DND-41 (cell line): ENCODE results near the gene SCRN1.

Source experiments
- ATAC-seq: fragments of 200-7000 bp; cut with Tn5 transposase; 3 replicates; pipeline ENCODE4 v1.9.1; 2021; ENCODE audit warnings: low read depth; ENCODE audit not compliant: insufficient read depth
- DNase-seq: peaks from one replicate; pipeline ENCODE4 v3.0.0-alpha.2; 2020
- H2AFZ ChIP-seq: 2 replicates; pipeline ENCODE4 v1.6.0; 2012; ENCODE audit warnings: low read depth, low read length
- H3K27ac ChIP-seq: 2 replicates; pipeline ENCODE4 v1.5.1; 2012; ENCODE audit warnings: low read length, inconsistent platforms
- H3K27me3 ChIP-seq: fragments of 200-600 bp; sonication (generic); 2 replicates; pipeline ENCODE4 v1.6.0; 2012; ENCODE audit warnings: low read length, mild to moderate bottlenecking, inconsistent platforms; ENCODE audit not compliant: insufficient read depth, poor library complexity
- H3K36me3 ChIP-seq: 2 replicates; pipeline ENCODE4 v1.5.1; 2012; ENCODE audit warnings: low read length, inconsistent platforms; ENCODE audit not compliant: insufficient read depth
- H3K4me1 ChIP-seq: 2 replicates; pipeline ENCODE4 v1.5.1; 2012; ENCODE audit warnings: mild to moderate bottlenecking, low read length; ENCODE audit not compliant: insufficient read depth
- H3K4me2 ChIP-seq: 2 replicates; pipeline ENCODE4 v1.6.0; 2012; ENCODE audit warnings: mild to moderate bottlenecking, moderate library complexity, low read length, inconsistent platforms; ENCODE audit not compliant: insufficient read depth
- H3K4me3 ChIP-seq, 2 experiments: fragments of 200-600 bp in 1 of 2; shearing (Covaris generic) in 1 of 2; 2 replicates each; pipeline ENCODE4 v1.5.1; 2012 to 2016; ENCODE audit warnings: inconsistent platforms in 2 of 2, low read length in 2 of 2, mild to moderate bottlenecking in 2 of 2, low read depth in 1 of 2, moderate library complexity in 1 of 2
- H3K79me2 ChIP-seq: 2 replicates; pipeline ENCODE4 v1.6.0; 2012; ENCODE audit warnings: low read length, inconsistent platforms; ENCODE audit not compliant: insufficient read depth
- H3K9ac ChIP-seq: 2 replicates; pipeline ENCODE4 v1.6.0; 2012; ENCODE audit warnings: low read depth, mild to moderate bottlenecking, inconsistent platforms, low read length, moderate library complexity
- H3K9me3 ChIP-seq: 2 replicates; pipeline ENCODE4 v1.5.1; 2012; ENCODE audit warnings: low read length, moderate library complexity, mild to moderate bottlenecking, inconsistent platforms; ENCODE audit not compliant: insufficient read depth, severe bottlenecking
- H4K20me1 ChIP-seq: 2 replicates; pipeline ENCODE4 v1.6.0; 2012; ENCODE audit warnings: low read length; ENCODE audit not compliant: insufficient read depth
- EZH2 ChIP-seq: IDR thresholded peaks from 3 replicates; pipeline ENCODE4 v1.6.1; 2012; ENCODE audit warnings: borderline replicate concordance, low read depth, mild to moderate bottlenecking, moderate library complexity, low read length, inconsistent platforms; ENCODE audit not compliant: severe bottlenecking
- TF ChIP-seq, protein P1 (sequence below): IDR thresholded peaks from 2 replicates; pipeline ENCODE4 v1.5.1; 2012; ENCODE audit warnings: borderline replicate concordance, low read length, moderate library complexity, mild to moderate bottlenecking; ENCODE audit not compliant: poor library complexity, severe bottlenecking; ENCODE audit errors: extremely low read depth

The SCRN1 gene

DNA sequence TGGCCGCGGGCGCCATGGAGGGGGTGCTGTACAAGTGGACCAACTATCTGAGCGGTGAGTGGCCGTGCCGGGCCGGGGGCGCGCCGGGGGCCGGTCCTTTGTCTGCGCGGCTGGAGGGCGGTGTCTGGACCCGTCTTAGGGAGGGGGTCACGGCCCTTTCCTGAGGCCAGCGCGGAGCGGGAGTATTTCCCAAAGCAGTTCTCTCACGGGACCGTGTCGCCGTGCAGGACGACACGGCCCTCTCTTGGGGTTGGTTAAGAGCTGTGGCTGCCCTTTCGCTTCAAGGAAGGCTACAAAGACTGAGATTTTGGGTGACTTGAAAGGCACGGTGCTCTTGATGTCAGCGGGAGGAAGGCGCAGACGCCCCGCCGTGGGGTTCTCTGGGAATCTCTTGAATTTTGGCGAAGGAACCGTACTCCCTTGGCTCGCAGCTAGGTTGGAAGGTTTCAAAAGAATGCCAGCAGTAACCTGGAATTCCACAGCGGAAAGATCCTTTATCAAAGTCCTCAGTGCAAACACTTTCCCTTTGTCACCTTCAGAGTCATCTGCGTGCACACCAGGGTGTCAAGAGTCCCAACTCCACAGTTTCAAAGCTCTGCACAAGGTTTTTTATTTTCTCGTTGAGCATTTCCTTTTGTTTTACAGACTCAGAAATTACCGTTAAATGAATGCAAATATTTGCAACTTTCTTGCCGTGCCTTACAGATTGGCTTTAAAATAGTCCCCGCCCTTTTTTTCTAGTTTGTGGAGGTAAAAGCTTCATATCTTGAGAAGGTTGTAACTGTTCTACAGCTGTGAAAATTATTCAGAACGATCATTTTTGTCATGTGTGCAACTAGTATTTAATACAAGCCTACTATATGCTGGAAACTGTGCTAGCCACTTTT lies 39.4 kb upstream of the SCRN1 start:
- H3K4me2 ChIP-seq: peak overlapping the region; percentile 82
- H3K27ac ChIP-seq: peak overlapping the region; percentile 59
- H3K9me3 ChIP-seq: no peaks in the 10 kb centered on the region
- H3K27me3 ChIP-seq: no peaks in the 10 kb centered on the region
- H3K9ac ChIP-seq: peak overlapping the region; percentile 76
- H3K79me2 ChIP-seq: peaks cover 61% of the 10 kb centered on the region
- ATAC-seq (peak; percentile 3; the same call in 1 of the 3 replicates), DNase-seq (peak; percentile 33)
- TF ChIP-seq EZH2: no peak
- TF ChIP-seq, protein P1, sequence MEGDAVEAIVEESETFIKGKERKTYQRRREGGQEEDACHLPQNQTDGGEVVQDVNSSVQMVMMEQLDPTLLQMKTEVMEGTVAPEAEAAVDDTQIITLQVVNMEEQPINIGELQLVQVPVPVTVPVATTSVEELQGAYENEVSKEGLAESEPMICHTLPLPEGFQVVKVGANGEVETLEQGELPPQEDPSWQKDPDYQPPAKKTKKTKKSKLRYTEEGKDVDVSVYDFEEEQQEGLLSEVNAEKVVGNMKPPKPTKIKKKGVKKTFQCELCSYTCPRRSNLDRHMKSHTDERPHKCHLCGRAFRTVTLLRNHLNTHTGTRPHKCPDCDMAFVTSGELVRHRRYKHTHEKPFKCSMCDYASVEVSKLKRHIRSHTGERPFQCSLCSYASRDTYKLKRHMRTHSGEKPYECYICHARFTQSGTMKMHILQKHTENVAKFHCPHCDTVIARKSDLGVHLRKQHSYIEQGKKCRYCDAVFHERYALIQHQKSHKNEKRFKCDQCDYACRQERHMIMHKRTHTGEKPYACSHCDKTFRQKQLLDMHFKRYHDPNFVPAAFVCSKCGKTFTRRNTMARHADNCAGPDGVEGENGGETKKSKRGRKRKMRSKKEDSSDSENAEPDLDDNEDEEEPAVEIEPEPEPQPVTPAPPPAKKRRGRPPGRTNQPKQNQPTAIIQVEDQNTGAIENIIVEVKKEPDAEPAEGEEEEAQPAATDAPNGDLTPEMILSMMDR: no peak
- H2AFZ ChIP-seq: peak overlapping the region; percentile 79
- H3K4me3 ChIP-seq: peak overlapping the region; percentile 49 to 91
- no peaks in the 10 kb centered on the region for H3K36me3 ChIP-seq
- peaks cover 21% of the 10 kb centered on the region; the same call in 1 of the 2 replicates for H4K20me1 ChIP-seq
- peaks cover 49% of the 10 kb centered on the region for H3K4me1 ChIP-seq

DNA sequence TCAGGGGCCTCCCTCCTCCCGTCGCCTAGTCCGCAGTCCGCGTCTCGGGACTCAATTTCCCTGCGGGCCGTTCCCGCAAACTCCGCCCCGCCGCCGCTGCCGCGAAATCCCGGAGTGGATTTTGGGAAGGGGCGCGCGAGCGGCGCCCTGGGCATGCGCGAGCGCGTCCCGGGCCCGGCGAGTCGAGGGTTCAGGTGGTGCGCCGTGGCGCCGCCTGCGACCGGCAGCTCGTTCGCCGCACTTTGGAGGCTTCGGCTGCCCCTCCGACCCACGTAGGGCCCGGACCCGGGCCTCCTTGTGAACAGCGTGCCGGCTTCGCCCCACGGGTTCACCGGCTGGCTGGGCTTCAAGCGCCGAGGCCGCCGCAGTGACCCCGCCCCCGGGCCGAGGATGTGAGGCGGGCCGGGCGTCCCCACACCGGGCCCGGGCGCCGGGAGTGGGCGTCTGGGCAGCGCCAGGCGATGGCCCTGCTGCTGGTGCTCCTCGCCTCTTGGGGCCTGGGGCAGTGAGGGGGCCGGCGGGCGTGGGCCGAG lies 38.7 kb upstream of the SCRN1 start, which contains the start of gene PLEKHA8:
Gene PLEKHA8 (plus strand): TSS at position 197 of the 533 bp plus-strand sequence. CDS start 351 bp downstream, outside the sequence.
- Histone ChIP-seq H3K27me3 (no peaks in the 10 kb centered on the region), H3K4me2 (peak within 1 kb of the TSS; percentile 82), H4K20me1 (peaks cover 21% of the 10 kb centered on the region; the same call in 1 of the 2 replicates), H3K27ac (peak within 1 kb of the TSS; percentile 71), H3K4me1 (peaks cover 56% of the 10 kb centered on the region), H2AFZ (peak within 1 kb of the TSS; percentile 80), H3K9ac (peak within 1 kb of the TSS; percentile 76), H3K9me3 (no peaks in the 10 kb centered on the region), H3K36me3 (no peaks in the 10 kb centered on the region), H3K4me3 (peak within 1 kb of the TSS; percentile 49 to 91), H3K79me2 (peaks cover 64% of the 10 kb centered on the region)
- ATAC-seq: peak; percentile 64
- DNase-seq: peak; percentile 92
- TF ChIP-seq EZH2: no peak
- TF ChIP-seq, protein P1: no peak

DNA sequence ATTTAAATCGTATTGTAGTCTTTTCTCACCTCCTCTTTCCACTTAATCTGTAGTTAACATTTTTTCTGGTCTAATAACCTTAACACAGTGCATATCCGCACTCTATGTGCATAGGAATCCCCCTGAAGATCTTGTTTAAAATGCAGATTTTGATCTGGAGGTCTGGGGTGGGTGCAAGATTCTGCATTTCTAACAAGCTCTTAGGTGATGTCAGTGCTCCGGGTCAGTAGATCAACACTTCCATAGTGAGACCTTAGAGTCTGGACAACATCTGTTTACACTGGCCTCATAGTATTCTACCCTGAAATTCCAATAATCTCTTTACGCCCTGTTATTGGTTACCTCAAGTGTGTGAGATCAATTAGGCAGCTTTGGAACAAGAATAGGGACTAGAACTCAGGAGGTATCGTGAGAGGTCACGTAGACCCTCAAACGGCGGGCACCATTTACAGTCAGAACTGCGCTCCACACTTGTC lies 38.2 kb upstream of the SCRN1 start:
- H3K79me2 ChIP-seq: peaks cover 66% of the 10 kb centered on the region
- peak overlapping the region; percentile 76 for H3K9ac ChIP-seq
- TF ChIP-seq EZH2: no peak
- TF ChIP-seq, protein P1: no peak
- H3K4me1 ChIP-seq: peaks cover 59% of the 10 kb centered on the region
- DNase-seq (no peak), ATAC-seq (no peak)
- no peaks in the 10 kb centered on the region for H3K9me3 ChIP-seq
- H3K27me3 ChIP-seq: no peaks in the 10 kb centered on the region
- H3K4me2 ChIP-seq: peak overlapping the region; percentile 82
- H3K4me3 ChIP-seq: peak overlapping the region; percentile 49 to 91
- no peaks in the 10 kb centered on the region for H3K36me3 ChIP-seq
- peak overlapping the region; percentile 71 for H3K27ac ChIP-seq
- peaks cover 21% of the 10 kb centered on the region; the same call in 1 of the 2 replicates for H4K20me1 ChIP-seq
- H2AFZ ChIP-seq: peak overlapping the region; percentile 80
